Measurements from ENCODE around the gene ZNF205.
"Not testable (repeated sequence)": the region's sequence is repeated elsewhere in the genome, so short reads cannot be mapped to it uniquely, and the experiment has no call there.

Gene ZNF205

GRCh38 chr16:3165111-3165822 lies 52.9 kb downstream of the ZNF205 start:
- no peak for DNase-seq (ENCODE audit: extremely low read depth in 1 of 2, low read depth in 1 of 2)

DNA sequence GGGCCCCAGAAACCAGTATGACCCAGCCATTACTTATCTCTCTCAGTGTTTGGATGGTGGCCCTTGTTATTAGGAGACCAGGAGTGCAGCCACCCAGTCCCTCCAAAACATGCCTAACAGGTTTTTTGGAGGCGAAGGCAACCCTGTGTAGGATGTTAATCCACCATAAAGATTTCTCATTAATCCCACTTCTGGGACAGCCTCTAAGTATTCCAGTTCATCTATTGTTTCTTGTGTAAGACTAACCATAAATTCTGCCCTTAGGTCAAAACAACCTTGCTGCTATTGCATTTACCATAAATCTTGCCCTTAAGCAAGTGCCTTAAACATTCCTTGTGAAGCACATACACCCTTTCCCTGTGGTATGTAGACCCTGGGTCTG lies 54.1 kb downstream of the ZNF205 start:
- no peak for DNase-seq (ENCODE audit: extremely low read depth in 1 of 2, low read depth in 1 of 2)

DNA sequence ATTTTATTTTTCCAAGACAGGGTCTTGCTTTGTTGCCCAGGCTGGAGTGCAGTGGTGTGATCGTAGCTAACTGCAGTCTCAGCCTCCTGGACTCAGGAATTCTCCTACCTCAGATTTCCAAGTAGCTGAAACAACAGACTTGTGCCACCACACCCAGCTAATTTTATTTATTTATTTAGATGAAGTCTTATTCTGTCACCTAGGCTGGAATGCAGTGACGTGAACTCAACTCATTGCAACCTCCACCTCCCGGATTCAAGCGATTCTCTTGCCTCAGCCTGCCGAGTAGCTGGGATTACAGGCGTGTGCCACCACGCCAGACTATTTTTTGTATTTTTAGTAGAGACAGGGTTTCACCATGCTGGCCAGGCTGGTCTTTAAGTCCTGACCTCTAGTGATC lies 56.3 kb downstream of the ZNF205 start:
- not testable (repeated sequence) for DNase-seq (ENCODE audit: extremely low read depth in 1 of 2, low read depth in 1 of 2)
